ENCODE data around the gene ZNF808.
"Not testable (repeated sequence)": the region's sequence is repeated elsewhere in the genome, so short reads cannot be mapped to it uniquely, and the experiment has no call there.

ZNF808 gene

GRCh38 chr19:52507266-52507665 lies 20.2 kb upstream of the ZNF808 start:
- H3K27ac ChIP-seq: no peak overlapping the region
- TF ChIP-seq ZFX (IDR thresholded peaks at IDR 0.05; ENCODE audit: borderline replicate concordance) (no peak), CTCF (IDR thresholded peaks at IDR 0.05) (no peak)

- no peak overlapping the region for H3K27ac ChIP-seq
- TF ChIP-seq CTCF (IDR thresholded peaks at IDR 0.05): no peak
- no peak for TF ChIP-seq ZFX (IDR thresholded peaks at IDR 0.05; ENCODE audit: borderline replicate concordance)
These were observed 11.3 kb upstream of the ZNF808 start for GRCh38 chr19:52516191-52516590.

- no peak overlapping the region for H3K27ac ChIP-seq
- TF ChIP-seq ZFX (IDR thresholded peaks at IDR 0.05; ENCODE audit: borderline replicate concordance): no peak
- no peak for TF ChIP-seq CTCF (IDR thresholded peaks at IDR 0.05)
These were observed 8.8 kb upstream of the ZNF808 start for GRCh38 chr19:52518646-52519045.

- H3K27ac ChIP-seq: not testable (repeated sequence)
These were observed 8.3 kb upstream of the ZNF808 start for GRCh38 chr19:52519175-52519574.

- H3K27ac ChIP-seq: no peak overlapping the region
- TF ChIP-seq ZFX (IDR thresholded peaks at IDR 0.05; ENCODE audit: borderline replicate concordance) (no peak), CTCF (IDR thresholded peaks at IDR 0.05) (no peak)
These were observed 7.5 kb upstream of the ZNF808 start for GRCh38 chr19:52520013-52520412.

- no peak overlapping the region for H3K27ac ChIP-seq
- TF ChIP-seq ZFX (IDR thresholded peaks at IDR 0.05; ENCODE audit: borderline replicate concordance) (no peak), CTCF (IDR thresholded peaks at IDR 0.05) (no peak)
These were observed 4.9 kb upstream of the ZNF808 start for GRCh38 chr19:52522551-52522950.

GRCh38 chr19:52524086-52524485 lies 3.4 kb upstream of the ZNF808 start:
- TF ChIP-seq CTCF (IDR thresholded peaks at IDR 0.05) (no peak), ZFX (IDR thresholded peaks at IDR 0.05; ENCODE audit: borderline replicate concordance) (no peak)
- no peak overlapping the region for H3K27ac ChIP-seq

- peak overlapping the region; percentile 94 for H3K27ac ChIP-seq
- TF ChIP-seq CTCF (IDR thresholded peaks at IDR 0.05): no peak
- no peak for TF ChIP-seq ZFX (IDR thresholded peaks at IDR 0.05; ENCODE audit: borderline replicate concordance)
These were observed 486 bp downstream of the ZNF808 start for GRCh38 chr19:52527956-52528351.

Data from 22Rv1 (cell line).